HTERT RPE-1 (cell line): Measurements from ENCODE around the gene NGDN.

Experiments
- in situ Hi-C: fragments of 300-500 bp; cut with MboI; formaldehyde crosslinking; loops from 4 replicates; pipeline ENCODE4 v1.14.3; 2020; ENCODE audit warnings: low sequenced_read_pairs

NGDN gene

GRCh38 chr14:23468704-23469126 is 788 bp upstream of the NGDN start:
- in situ Hi-C loops: no loop called here

- in situ Hi-C loops: no loop called here
Observed at GRCh38 chr14:23469906-23470403, 452 bp downstream of the NGDN start.

- in situ Hi-C loops: no loop called here
Observed at GRCh38 chr14:23470947-23471346, 1.4 kb downstream of the NGDN start.

- in situ Hi-C loops: no loop called here
Observed at GRCh38 chr14:23478109-23478759, 8.7 kb downstream of the NGDN start.

- in situ Hi-C loops: no loop called here
Observed at GRCh38 chr14:23481362-23481970, 12.0 kb downstream of the NGDN start.

GRCh38 chr14:23481979-23482822 is 12.7 kb downstream of the NGDN start:
- in situ Hi-C loops: no loop called here

GRCh38 chr14:23482823-23483148 is 13.3 kb downstream of the NGDN start:
- in situ Hi-C loops: no loop called here

- in situ Hi-C loops: no loop called here
Observed at GRCh38 chr14:23483236-23483854, 13.8 kb downstream of the NGDN start.

- in situ Hi-C loops: no loop called here
Observed at GRCh38 chr14:23485326-23485725, 15.8 kb downstream of the NGDN start.

GRCh38 chr14:23486036-23486435 is 16.5 kb downstream of the NGDN start:
- in situ Hi-C loops: no loop called here

- in situ Hi-C loops: no loop called here
Observed at GRCh38 chr14:23487216-23487615, 17.7 kb downstream of the NGDN start.

- in situ Hi-C loops: no loop called here
Observed at GRCh38 chr14:23492618-23493272, 23.2 kb downstream of the NGDN start.

GRCh38 chr14:23494223-23494622 is 24.7 kb downstream of the NGDN start:
- in situ Hi-C loops: no loop called here

GRCh38 chr14:23512156-23512555 is 42.7 kb downstream of the NGDN start:
- in situ Hi-C loops: no loop called here

- in situ Hi-C loops: no loop called here
Observed at GRCh38 chr14:23513005-23513817, 43.7 kb downstream of the NGDN start.

GRCh38 chr14:23513818-23514643 is 44.5 kb downstream of the NGDN start:
- in situ Hi-C loops: no loop called here

GRCh38 chr14:23514644-23514957 is 45.1 kb downstream of the NGDN start:
- in situ Hi-C loops: no loop called here

GRCh38 chr14:23517650-23518326 is 48.3 kb downstream of the NGDN start:
- in situ Hi-C loops: no loop called here

GRCh38 chr14:23518709-23519108 is 49.2 kb downstream of the NGDN start:
- in situ Hi-C loops: no loop called here
